Hepatocyte (in vitro differentiated cells): Measurements from ENCODE around the gene S100A2. TPM values are rescaled to one million over a fixed set of nuclear protein-coding genes. Genes with fewer than 3 reads are reported as not detected.
"Not testable (repeated sequence)": the region's sequence is repeated elsewhere in the genome, so short reads cannot be mapped to it uniquely, and the experiment has no call there.

Experiments
- DNase-seq: peaks from one replicate; pipeline ENCODE4 v3.0.0-alpha.2; 2016; ENCODE audit warnings: low spot score
- H2AFZ ChIP-seq: fragments of 200-600 bp; sonication (generic); 2 replicates; pipeline ENCODE4 v1.6.0; 2016; ENCODE audit warnings: antibody characterized with exemption, mild to moderate bottlenecking
- H3K27ac ChIP-seq: fragments of 200-600 bp; sonication (generic); 2 replicates; pipeline ENCODE4 v1.5.1; 2016; ENCODE audit warnings: mild to moderate bottlenecking
- H3K27me3 ChIP-seq: fragments of 200-600 bp; sonication (generic); 2 replicates; pipeline ENCODE4 v1.6.1; 2016
- H3K36me3 ChIP-seq: fragments of 200-600 bp; sonication (generic); replicated peaks from 2 replicates; pipeline ENCODE4 v1.5.1; 2016; ENCODE audit warnings: low read depth; ENCODE audit not compliant: insufficient read depth
- H3K4me1 ChIP-seq: fragments of 200-600 bp; sonication (generic); 2 replicates; pipeline ENCODE4 v1.5.1; 2016; ENCODE audit warnings: mild to moderate bottlenecking, moderate library complexity; ENCODE audit not compliant: insufficient read depth
- H3K4me2 ChIP-seq: fragments of 200-600 bp; sonication (generic); 2 replicates; pipeline ENCODE4 v1.6.0; 2016
- H3K4me3 ChIP-seq: fragments of 200-600 bp; sonication (generic); 2 replicates; pipeline ENCODE4 v1.5.1; 2016; ENCODE audit warnings: mild to moderate bottlenecking
- H3K79me2 ChIP-seq: fragments of 200-600 bp; sonication (generic); 2 replicates; pipeline ENCODE4 v1.6.0; 2017; ENCODE audit warnings: mild to moderate bottlenecking
- H3K9me2 ChIP-seq: fragments of 200-600 bp; sonication (generic); replicated peaks from 2 replicates; pipeline ENCODE4 v1.6.0; 2017; ENCODE audit warnings: mild to moderate bottlenecking; ENCODE audit not compliant: insufficient read depth
- H3K9me3 ChIP-seq: fragments of 200-600 bp; sonication (generic); 2 replicates; pipeline ENCODE4 v1.5.1; 2016; ENCODE audit warnings: low read depth, mild to moderate bottlenecking
- H4K20me1 ChIP-seq: fragments of 200-600 bp; sonication (generic); 2 replicates; pipeline ENCODE4 v1.6.0; 2016; ENCODE audit warnings: mild to moderate bottlenecking; ENCODE audit not compliant: insufficient read depth, poor library complexity, severe bottlenecking
- EZH2 ChIP-seq: fragments of 200-600 bp; sonication (generic); IDR thresholded peaks from 2 replicates; pipeline ENCODE4 v1.6.1; 2016; ENCODE audit warnings: antibody characterized with exemption, mild to moderate bottlenecking, borderline replicate concordance
- EZH2phosphoT487 ChIP-seq: fragments of 200-600 bp; sonication (generic); IDR thresholded peaks from one replicate; pipeline ENCODE4 v1.6.1; 2018; ENCODE audit warnings: antibody characterized with exemption, mild to moderate bottlenecking, low read depth, moderate library complexity; ENCODE audit not compliant: unreplicated experiment, severe bottlenecking
- WGBS: methylation state at CpG from one replicate; pipeline ENCODE4 v1.1.6; 2016; ENCODE audit warnings: low lambda C conversion rate; ENCODE audit errors: missing lambda C conversion rate; 5-methylcytosine and 5-hydroxymethylcytosine counted together
- polyA plus RNA-seq: library from polyadenylated mRNA; unstranded; fragments of >200 nt; fragmentation: Nextera tagmentation; extraction: Ambion mirVana; gene quantifications from 2 replicates; pipeline ENCODE4 v1.2.1, GENCODE V29; 2016
- total RNA-seq: library from RNA; depleted of rRNA; stranded (reverse); fragments of >200 nt; gene quantifications from 2 replicates; pipeline ENCODE4 v1.2.3, GENCODE V29; 2014
- TF ChIP-seq, protein P1 (sequence below): fragments of 200-600 bp; sonication (generic); IDR thresholded peaks from 2 replicates; pipeline ENCODE4 v1.5.1; 2016; ENCODE audit warnings: antibody characterized with exemption, mild to moderate bottlenecking; ENCODE audit not compliant: poor library complexity

The S100A2 gene
- total and polyA plus RNA-seq, 2 experiments from 2014 or later, result 4.2 to 6.9 TPM

DNA sequence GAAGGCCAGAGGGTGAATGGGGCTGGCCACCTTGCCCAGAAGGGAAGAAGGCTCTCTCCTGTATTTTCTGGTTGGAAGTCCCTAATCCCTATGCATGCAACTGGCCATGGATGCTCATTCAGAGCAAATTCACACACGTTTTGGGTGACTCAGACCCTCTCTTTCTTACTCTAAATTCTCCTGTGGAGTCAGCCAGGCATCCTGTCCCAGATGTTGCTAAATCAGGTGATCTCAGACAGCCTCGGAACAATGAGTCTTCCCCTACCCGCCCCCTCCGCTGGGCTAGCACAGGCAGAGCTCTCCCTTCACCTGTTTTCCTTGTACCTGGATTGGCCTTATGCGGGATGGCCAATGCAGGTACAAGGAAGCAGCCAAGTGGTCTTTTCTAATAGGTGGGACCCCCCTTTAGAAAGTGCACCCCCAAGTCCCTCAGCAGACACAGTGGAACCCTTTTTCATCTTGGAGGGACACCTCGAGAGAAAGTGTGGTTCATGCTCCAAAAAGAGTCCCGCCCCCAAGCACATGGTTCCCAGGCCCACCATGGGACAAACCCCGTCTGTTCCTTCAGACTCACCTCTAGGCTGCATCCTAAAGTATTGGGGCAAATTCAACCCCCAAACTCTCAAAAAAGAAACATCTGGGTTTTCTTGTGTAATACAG, 38.5 kb downstream of the S100A2 start:
- WGBS, result 83% methylated on average over 8 of the region's 8 CpGs
- H3K36me3 ChIP-seq, result no peaks in the 10 kb centered on the region

DNA sequence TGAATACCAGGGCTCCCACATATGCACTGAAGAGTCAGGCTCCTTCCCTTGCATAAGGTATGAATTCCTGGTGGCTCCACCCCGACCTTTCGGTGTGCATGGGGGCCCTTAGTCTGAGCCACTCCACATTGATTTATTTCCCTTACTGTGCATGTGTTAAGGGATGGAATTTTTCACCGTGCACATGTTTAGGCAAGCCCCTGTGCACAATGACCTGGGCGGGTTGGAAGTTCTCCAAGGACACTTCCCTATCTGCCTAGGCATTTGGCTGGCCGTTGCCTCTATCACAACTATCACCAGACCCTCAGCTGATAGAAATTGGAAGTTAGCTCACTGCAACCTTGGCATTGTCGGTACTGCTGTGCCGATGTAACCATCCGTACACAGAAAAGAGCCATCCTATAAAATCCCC, 39.5 kb downstream of the S100A2 start:
- H3K4me2 ChIP-seq, result no peak overlapping the region
- no peaks in the 10 kb centered on the region for H3K36me3 ChIP-seq
- H3K27ac ChIP-seq, result no peak overlapping the region
- H3K79me2 ChIP-seq, result no peaks in the 10 kb centered on the region
- no peaks in the 10 kb centered on the region for H3K27me3 ChIP-seq
- peaks cover 3% of the 10 kb centered on the region for H3K4me1 ChIP-seq
- no peaks in the 10 kb centered on the region for H3K9me2 ChIP-seq
- no peak overlapping the region for H2AFZ ChIP-seq
- no peak overlapping the region for H3K4me3 ChIP-seq
- H4K20me1 ChIP-seq, result no peaks in the 10 kb centered on the region
- no peak for DNase-seq
- TF ChIP-seq, protein P1, sequence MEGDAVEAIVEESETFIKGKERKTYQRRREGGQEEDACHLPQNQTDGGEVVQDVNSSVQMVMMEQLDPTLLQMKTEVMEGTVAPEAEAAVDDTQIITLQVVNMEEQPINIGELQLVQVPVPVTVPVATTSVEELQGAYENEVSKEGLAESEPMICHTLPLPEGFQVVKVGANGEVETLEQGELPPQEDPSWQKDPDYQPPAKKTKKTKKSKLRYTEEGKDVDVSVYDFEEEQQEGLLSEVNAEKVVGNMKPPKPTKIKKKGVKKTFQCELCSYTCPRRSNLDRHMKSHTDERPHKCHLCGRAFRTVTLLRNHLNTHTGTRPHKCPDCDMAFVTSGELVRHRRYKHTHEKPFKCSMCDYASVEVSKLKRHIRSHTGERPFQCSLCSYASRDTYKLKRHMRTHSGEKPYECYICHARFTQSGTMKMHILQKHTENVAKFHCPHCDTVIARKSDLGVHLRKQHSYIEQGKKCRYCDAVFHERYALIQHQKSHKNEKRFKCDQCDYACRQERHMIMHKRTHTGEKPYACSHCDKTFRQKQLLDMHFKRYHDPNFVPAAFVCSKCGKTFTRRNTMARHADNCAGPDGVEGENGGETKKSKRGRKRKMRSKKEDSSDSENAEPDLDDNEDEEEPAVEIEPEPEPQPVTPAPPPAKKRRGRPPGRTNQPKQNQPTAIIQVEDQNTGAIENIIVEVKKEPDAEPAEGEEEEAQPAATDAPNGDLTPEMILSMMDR, result no peak
- TF ChIP-seq EZH2phosphoT487 (no peak), EZH2 (no peak)
- WGBS, result 55% methylated on average over 8 of the region's 8 CpGs
- no peaks in the 10 kb centered on the region for H3K9me3 ChIP-seq

More for the DNA sequence above, 38.5 kb downstream of the S100A2 start:
- TF ChIP-seq EZH2phosphoT487 (no peak), EZH2 (no peak)
- TF ChIP-seq, protein P1, result no peak
- peaks cover 6% of the 10 kb centered on the region for H3K4me1 ChIP-seq
- no peak overlapping the region for H3K4me3 ChIP-seq
- H3K27ac ChIP-seq, result no peak overlapping the region
- no peaks in the 10 kb centered on the region for H3K9me3 ChIP-seq
- no peaks in the 10 kb centered on the region for H3K27me3 ChIP-seq
- no peak for DNase-seq
- no peak overlapping the region for H2AFZ ChIP-seq
- no peaks in the 10 kb centered on the region for H3K79me2 ChIP-seq
- H3K4me2 ChIP-seq, result no peak overlapping the region
- H3K9me2 ChIP-seq, result no peaks in the 10 kb centered on the region
- no peaks in the 10 kb centered on the region for H4K20me1 ChIP-seq

- no peak overlapping the region for H3K27ac ChIP-seq
Observed at GRCh38 chr1:153525088-153525728, 40.4 kb downstream of the S100A2 start.

DNA sequence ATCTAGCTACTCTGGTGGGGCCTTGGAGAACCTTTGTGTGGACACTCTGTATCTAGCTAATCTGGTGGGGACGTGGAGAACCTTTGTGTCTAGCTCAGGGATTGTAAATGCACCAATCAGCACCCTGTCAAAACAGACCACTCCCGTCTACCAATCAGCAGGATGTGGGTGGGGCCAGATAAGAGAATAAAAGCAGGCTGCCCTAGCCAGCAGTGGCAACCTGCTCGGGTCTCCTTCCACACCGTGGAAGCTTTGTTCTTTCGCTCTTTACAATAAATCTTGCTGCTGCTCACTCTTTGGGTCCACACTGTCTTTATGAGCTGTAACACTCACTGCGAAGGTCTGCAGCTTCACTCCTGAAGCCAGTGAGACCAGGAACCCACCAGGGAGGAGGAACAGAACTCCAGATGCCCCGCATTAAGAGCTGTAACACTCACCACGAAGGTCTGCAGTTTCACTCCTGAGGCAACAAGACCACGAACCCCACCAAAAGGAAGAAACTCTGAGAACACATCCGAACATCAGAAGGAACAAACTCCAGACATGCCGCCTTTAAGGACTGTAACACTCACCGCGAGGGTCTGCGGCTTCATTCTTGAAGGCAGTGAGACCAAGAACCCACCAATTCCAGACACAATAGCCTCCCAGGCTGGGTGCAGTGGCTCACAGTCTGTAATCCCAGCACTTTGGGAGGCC, 43.1 kb downstream of the S100A2 start:
- not testable (repeated sequence) for H3K4me3 ChIP-seq, H3K9me3 ChIP-seq, DNase-seq, H3K9me2 ChIP-seq, H2AFZ ChIP-seq, H3K4me2 ChIP-seq, H4K20me1 ChIP-seq, H3K79me2 ChIP-seq, H3K27me3 ChIP-seq, H3K27ac ChIP-seq, H3K36me3 ChIP-seq
- H3K4me1 ChIP-seq, result peaks cover 12% of the 10 kb centered on the region
- 80% methylated on average over 14 of the region's 14 CpGs for WGBS

More at GRCh38 chr1:153525088-153525728, 40.4 kb downstream of the S100A2 start:
- TF ChIP-seq EZH2phosphoT487 (no peak), EZH2 (no peak)
- TF ChIP-seq, protein P1, result no peak
- no peaks in the 10 kb centered on the region for H3K79me2 ChIP-seq
- no peak overlapping the region for H2AFZ ChIP-seq
- H3K27me3 ChIP-seq, result no peaks in the 10 kb centered on the region
- no peaks in the 10 kb centered on the region for H3K9me2 ChIP-seq
- H4K20me1 ChIP-seq, result no peaks in the 10 kb centered on the region
- WGBS, result 39% methylated on average over 2 of the region's 3 CpGs
- H3K36me3 ChIP-seq, result no peaks in the 10 kb centered on the region
- H3K4me3 ChIP-seq, result no peak overlapping the region
- DNase-seq, result no peak
- H3K9me3 ChIP-seq, result no peaks in the 10 kb centered on the region
- H3K4me1 ChIP-seq, result peaks cover 12% of the 10 kb centered on the region
- no peak overlapping the region for H3K4me2 ChIP-seq

DNA sequence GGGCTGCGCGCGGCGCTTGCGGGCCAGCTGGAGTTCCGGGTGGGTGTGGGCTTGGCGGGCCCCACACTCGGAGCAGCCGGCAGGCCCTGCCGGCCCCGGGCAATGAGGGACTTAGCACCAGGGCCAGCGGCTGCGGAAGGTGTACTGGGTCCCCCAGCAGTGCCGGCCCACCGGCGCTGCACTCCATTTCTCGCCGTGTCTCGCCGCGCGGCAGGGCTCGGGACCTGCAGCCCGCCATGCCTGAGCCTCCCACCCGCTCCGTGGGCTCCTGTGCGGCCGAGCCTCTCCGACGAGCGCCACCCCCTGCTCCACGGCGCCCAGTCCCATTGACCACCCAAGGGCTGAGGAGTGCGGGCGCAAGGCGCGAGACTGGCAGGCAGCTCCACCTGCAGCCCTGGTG, 43.8 kb downstream of the S100A2 start:
- H3K9me3 ChIP-seq, H3K79me2 ChIP-seq, H3K4me3 ChIP-seq, H3K9me2 ChIP-seq, DNase-seq, H3K4me2 ChIP-seq, H3K27ac ChIP-seq, H3K27me3 ChIP-seq, H2AFZ ChIP-seq, H3K36me3 ChIP-seq, H4K20me1 ChIP-seq: not testable (repeated sequence)
- 98% methylated on average over 35 of the region's 37 CpGs for WGBS
- peaks cover 12% of the 10 kb centered on the region for H3K4me1 ChIP-seq
